Stimulated activated CD4-positive, alpha-beta T cell treated with anti-CD3 and anti-CD28 coated beads, Interleukin-1b, Interleukin-23, amount 100 ng/mL, for 4 hours (primary cell): ENCODE data around the gene SH3GLB1.
A peak's percentile ranks its signal among the peaks of the same experiment; 100 is the strongest.

Source experiments
- DNase-seq, 2 donors: peaks; one replicate each; pipeline ENCODE4 v3.0.0-alpha.2; 2020; ENCODE audit warnings: low read depth in 2 of 2

SH3GLB1 gene

DNA sequence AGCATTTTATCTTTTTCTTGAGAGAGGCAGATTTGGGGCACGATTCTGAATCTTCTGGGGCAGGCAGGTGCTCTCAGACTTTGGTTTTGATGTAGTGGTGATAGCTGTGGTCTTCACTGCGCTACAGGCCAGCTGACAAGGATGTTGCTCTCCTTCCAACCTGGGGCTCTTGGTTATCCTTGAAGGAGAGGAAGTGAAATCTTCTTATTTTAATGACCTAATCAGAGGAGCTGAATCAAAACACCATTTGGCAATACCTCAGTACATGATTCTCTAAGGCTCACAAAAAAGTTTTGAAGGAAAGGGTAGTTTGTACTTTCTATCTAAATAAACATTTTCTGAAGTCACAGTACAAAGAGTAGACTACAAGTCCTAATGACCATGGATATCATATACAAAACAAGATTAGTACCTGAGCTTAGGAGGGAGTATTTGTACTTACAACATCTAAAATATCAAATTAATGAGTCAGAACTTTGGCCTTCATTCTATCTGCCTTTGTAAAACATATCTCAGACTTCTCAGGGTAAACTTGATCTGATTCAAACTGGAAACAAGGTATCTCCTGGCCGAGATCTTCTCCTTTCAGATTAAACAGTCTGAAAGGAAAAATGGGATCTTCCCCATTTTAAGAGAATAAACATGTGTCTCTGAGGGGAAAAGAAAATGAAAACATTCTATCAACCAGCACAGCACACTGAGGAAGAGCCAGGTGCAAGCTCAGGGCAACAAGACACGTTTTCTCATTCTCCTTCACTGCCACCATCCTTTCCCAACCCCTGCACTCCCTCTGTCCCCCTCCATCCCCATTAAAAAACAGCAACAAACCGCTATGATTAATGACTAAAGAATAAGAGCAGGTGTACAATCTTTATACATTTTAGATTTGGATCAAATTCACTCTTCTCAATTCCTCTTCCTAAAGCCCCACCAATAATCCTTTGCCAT is 69.2 kb downstream of the SH3GLB1 start:
- DNase-seq: no peak

DNA sequence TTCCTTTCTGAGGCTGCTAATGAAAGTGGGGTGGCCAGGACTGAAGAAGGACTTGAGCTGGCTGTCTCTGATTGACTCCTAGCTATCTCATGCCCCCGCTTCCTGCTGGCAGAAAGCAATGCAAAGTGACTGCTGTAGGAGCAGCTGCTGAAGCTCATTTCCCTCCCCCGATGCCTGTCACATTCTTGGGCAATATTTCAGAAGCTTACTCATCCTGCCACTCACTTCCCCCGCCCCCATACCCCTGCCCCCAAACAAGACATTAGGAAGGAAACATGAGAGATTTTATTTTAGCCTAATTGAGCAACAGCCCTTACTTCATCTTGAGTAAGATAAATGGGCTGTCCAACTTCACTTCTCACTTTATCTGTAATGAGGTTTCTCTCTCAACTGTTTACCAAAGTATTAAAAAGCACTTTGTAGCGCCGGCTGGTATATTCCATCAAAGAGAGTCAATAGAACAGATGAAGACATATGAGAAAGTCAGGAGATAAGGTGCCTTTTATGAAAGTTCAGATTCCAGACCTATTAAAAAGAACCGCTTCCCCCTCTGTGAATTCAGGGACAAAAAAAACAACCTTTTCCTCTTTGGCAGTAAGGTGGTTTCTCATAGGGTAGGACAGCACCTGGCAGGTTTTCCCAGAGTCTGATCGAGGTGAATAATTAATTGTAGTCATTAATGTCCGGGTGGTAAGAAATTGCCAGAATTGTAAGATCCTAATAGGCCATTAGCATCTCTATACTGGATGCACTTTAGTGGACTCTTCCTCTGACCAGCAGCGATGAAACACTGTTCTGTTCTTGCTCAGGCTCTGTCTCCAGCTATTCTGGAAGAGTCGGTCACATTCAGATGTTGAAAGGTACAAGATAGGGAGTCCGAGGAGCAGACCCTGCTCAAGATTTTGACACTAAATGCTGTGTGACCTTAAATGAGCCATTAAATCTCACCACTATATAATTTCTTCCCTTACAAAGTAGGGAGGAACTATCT is 70.2 kb downstream of the SH3GLB1 start:
- DNase-seq: peak; percentile 8 to 18

DNA sequence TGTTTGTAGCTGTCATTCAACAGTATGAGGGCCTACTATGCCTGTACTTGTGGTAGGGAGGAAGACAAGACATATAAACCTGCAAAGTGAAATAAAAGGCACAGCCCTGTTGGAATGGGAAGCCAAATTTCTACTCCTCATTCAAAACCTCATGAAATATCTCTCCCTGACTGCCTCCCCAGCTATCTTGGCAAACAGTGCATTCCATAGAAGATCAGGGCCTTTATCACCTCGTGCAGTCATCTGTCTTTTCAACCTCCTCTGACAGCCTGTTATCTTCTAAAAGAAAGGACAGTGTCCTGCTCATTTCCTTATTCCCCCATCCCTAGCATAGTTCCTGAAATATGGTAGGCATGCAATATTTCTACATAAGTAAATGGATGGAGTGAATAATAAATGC is 71.0 kb downstream of the SH3GLB1 start:
- no peak for DNase-seq

DNA sequence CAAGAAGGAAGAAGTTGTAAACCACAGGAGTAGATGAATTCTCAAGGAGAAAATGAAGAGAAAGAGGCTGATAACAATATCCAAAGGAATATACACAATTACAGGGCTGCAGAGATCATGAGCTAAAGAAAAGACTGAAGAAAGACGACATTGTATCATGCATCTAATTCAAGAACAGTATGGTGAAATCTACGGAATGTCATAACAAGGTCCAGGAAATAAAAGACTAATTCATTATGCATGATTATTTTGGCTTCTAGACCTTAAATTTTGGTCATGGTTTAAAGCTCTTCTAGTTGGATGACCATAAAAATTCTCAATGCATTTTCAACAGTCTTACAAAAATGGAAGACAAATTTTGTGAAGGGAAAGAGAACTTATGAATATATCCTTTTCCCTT is 71.7 kb downstream of the SH3GLB1 start:
- no peak for DNase-seq

DNA sequence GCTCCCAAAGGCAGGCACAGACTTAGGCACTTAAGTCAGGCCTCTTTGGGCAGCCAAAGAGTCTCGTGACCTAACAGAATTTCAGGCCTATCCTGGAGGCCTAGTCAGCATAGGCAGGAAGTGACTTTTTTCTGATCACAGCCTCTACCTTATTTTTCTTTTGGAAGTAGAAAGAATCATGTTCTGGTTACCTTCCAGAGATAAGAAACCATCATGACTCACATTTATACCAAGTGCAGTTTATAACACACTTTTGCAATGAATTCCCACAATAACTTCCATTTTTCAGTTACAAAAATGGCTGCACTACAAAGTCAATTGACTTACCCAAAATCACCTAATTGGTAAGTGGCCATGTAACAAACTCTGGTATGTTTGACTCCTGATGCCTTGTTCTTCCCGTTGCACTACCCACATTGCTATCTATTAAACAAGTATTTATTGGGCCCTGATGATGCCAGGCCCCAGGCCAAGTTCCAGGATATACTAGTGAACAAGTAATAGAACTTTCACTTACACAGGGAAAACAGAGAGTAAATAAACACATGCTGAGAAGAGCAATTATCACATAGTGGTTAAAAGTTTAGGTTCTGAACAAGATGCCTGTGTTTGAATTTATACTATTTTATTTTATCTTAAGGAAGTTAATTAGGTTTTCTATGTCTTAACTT is 74.3 kb downstream of the SH3GLB1 start:
- no peak for DNase-seq

DNA sequence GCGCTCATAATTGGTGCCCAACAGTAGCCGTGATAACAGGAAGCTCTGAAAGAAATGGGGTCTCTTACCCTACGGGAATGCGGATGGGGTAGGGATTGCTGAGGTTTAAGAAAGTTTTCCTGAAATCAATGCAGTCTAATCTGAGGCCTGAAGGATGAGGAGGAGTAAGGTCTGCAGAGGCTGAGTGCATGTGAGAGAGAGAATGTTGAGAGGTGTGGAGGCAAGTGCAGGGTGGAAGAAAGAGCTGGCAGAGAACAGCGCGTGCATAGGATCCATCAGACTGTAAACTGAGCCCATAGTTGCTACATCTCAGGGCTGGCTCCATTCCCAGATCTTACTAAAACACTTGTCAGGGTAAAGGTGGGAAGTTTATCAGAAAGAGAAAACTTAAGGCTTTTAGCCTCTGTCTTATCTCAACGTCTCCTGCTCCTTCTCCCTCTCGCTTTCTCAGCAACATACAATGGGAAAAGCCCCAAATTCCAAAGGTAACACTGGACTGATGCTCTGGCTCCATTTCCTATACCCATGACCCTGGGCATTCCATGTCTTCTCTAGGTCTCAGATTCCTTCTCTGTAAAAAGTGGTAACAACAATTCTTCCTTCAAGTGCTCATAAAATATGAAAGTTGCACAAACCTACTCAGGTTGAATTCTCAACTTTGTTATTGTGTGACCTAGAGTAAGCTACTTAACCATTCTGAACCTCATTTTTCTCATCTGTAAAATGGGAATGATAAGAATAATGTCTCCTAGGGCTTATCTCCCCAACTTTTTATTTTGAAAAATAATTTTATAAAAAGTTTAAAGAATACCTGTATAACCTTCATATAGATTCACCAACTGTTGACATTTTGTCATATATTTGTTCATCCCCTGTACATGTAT is 75.2 kb downstream of the SH3GLB1 start:
- DNase-seq: no peak

DNA sequence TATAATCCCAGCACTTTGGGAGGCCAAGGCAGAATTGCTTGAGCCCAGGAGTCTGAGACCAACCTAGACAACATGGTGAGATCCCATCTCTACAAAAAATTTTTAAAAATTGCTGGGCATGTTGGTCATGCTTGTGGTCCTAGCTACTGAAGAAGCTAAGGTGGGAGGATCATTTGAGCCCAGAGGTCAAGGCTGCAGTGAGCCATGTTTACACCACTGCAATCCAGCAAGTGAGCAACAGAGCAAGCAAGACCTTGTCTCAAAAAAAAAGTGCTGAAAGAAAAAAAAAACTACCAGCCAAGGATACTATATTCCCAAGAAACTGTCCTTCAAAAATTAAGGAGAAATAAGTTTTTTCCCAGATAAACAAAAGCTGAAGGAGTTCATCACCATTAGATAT is 78.1 kb downstream of the SH3GLB1 start:
- DNase-seq: no peak

DNA sequence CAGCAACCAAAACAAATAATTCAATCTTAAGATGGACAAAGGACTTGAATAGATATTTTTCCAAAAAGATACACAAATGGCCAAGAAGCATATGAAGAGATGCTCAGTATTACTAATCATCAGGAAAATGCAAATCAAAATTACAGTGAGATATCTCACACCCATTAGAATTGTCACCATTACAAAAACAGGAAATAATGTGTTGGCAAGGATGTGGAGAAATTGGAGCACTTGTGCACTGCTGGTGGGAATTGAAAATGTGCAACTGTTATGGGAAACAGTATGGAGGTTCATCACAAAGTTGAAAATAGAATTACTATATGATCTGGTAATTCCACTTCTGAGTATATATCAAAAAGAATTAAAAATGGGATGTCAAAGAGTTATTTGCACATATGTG is 83.2 kb downstream of the SH3GLB1 start:
- DNase-seq: no peak

DNA sequence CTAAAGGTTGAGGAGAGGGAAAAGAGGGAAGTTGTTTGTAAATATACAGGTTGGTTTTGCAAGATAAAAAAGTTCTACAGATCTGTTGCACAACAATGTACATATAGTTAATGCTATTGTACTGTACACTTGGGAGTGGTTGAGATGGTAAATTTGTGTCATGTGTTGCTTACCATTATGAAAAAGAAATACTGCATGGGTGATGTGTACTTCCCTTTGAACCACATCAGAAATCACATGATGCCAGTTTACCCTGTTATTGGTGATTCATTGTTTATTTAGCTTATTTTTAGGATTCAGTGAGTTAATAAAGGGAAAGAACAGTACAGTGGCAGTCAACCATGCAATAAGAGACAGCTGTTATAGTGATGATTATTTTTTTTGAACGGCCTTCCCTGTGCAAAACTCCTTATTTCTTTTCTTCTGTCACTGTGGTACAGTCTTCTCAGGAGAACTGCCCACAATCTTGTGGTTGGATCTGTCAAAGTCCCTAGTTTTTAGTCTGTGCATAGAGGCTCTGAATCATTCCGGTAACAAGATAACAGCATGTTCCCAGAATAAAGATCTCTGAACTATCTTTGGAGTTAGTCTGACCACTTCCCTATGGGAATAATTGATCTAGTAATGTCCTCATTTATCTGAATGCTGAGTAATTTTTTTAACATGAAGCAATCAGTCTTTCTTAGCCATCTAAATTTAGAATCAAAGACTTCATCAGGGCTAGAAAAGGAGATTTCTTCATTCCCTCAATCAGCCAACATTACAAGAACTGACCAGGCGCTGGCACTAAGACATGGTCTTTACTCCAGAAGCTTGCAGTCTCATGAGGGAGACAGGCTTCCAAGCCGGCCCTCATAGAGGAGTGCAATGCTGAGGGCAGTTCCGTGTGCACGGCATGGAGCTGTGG is 84.2 kb downstream of the SH3GLB1 start:
- DNase-seq: no peak

DNA sequence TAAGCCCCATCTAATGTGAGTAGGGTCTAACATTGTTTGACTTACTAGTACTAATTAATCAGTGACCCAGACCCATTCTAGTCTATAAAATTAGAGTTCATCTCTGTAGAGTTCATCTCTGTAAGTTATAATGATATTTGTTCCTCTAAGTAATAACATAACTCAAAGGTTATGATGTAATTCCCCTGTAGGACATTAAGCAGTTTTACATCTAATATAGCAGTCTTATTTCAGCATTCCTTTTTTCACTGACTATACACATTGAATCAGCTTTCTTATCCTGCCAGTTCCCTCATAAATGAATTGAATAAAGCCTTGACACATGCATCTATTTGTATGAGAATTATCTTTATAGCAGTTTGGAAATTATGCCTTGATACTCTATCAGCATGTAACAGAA is 90.9 kb downstream of the SH3GLB1 start:
- DNase-seq: no peak
